HepG2 (cell line): Measurements from ENCODE around the gene EIF4G1. TPM values are rescaled to one million over a fixed set of nuclear protein-coding genes. Genes with fewer than 3 reads are reported as not detected.

Source experiments
- ASH2L ChIP-seq: fragments of 300-600, 200-600 bp; sonication (generic); IDR thresholded peaks from 2 replicates; pipeline ENCODE4 v1.7.0; 2017; ENCODE audit warnings: low read depth, mild to moderate bottlenecking, moderate library complexity, mixed read lengths, low read length; ENCODE audit not compliant: insufficient read length
- CREM ChIP-seq, 2 experiments: sonication (generic) in 1 of 2; formaldehyde crosslinking in 1 of 2; IDR thresholded peaks; 2 replicates each; pipeline versions ENCODE4 v1.4.0 to v1.6.1; 2016 to 2020; ENCODE audit warnings: antibody characterized with exemption in 1 of 2, mild to moderate bottlenecking in 1 of 2, missing genetic modification reagents in 1 of 2
- GABPB1 ChIP-seq: IDR thresholded peaks from 2 replicates; pipeline ENCODE4 v1.6.1; 2016; ENCODE audit warnings: mild to moderate bottlenecking, missing genetic modification reagents, moderate library complexity, missing compliant biosample characterization
- GMEB1 ChIP-seq: sonication (generic); formaldehyde crosslinking; IDR thresholded peaks from 2 replicates; pipeline ENCODE4 v1.5.1; 2020; ENCODE audit warnings: missing genetic modification reagents, mild to moderate bottlenecking, borderline replicate concordance
- GTF2F1 ChIP-seq: fragments of 150-350 bp; IDR thresholded peaks from 2 replicates; pipeline ENCODE4 v1.6.1; 2014; ENCODE audit warnings: low read length
- GZF1 ChIP-seq: sonication (generic); formaldehyde crosslinking; IDR thresholded peaks from 2 replicates; pipeline ENCODE4 v1.5.1; 2020; ENCODE audit warnings: mild to moderate bottlenecking, missing genetic modification reagents
- HINFP ChIP-seq: sonication (generic); formaldehyde crosslinking; IDR thresholded peaks from 2 replicates; pipeline ENCODE4 v1.4.0; 2020; ENCODE audit warnings: low read depth, mild to moderate bottlenecking, missing genetic modification reagents
- KAT7 ChIP-seq: IDR thresholded peaks from 2 replicates; pipeline ENCODE4 v1.6.1; 2018; ENCODE audit warnings: borderline replicate concordance, missing compliant biosample characterization
- MAX ChIP-seq: IDR thresholded peaks from 2 replicates; pipeline ENCODE4 v1.6.1; 2012; ENCODE audit warnings: inconsistent platforms
- NR2F2 ChIP-seq: IDR thresholded peaks from 2 replicates; pipeline ENCODE4 v1.6.1; 2012; ENCODE audit warnings: low read depth, inconsistent platforms, borderline replicate concordance
- POLR2AphosphoS5 ChIP-seq: IDR thresholded peaks from 2 replicates; pipeline ENCODE4 v1.6.1; 2012; ENCODE audit warnings: low read depth, low read length
- RELA ChIP-seq: sonication (generic); formaldehyde crosslinking; IDR thresholded peaks from 2 replicates; pipeline ENCODE4 v1.4.0; 2020; ENCODE audit warnings: missing genetic modification reagents
- REPIN1 ChIP-seq: sonication (generic); formaldehyde crosslinking; IDR thresholded peaks from 2 replicates; pipeline ENCODE4 v1.8.0; 2022; ENCODE audit warnings: missing genetic modification reagents, low read depth, mild to moderate bottlenecking, borderline replicate concordance
- RXRA ChIP-seq: sonication (generic); formaldehyde crosslinking; IDR thresholded peaks from 2 replicates; pipeline ENCODE4 v1.5.1; 2020; ENCODE audit warnings: missing genetic modification reagents
- TEAD2 ChIP-seq: sonication (generic); formaldehyde crosslinking; IDR thresholded peaks from 2 replicates; pipeline ENCODE4 v1.9.0; 2021; ENCODE audit warnings: missing genetic modification reagents
- TGIF2 ChIP-seq: IDR thresholded peaks from 2 replicates; pipeline ENCODE4 v1.6.1; 2016; ENCODE audit warnings: control low read depth, missing compliant biosample characterization
- ZNF234 ChIP-seq: sonication (generic); formaldehyde crosslinking; conservative IDR thresholded peaks from 2 replicates; pipeline ENCODE4 v1.5.1; 2020; ENCODE audit warnings: mild to moderate bottlenecking, missing genetic modification reagents
- ZNF510 ChIP-seq: sonication (generic); formaldehyde crosslinking; IDR thresholded peaks from 2 replicates; pipeline ENCODE4 v1.4.0; 2020; ENCODE audit warnings: low read depth, mild to moderate bottlenecking, missing genetic modification reagents
- ZNF556 ChIP-seq: sonication (generic); formaldehyde crosslinking; IDR thresholded peaks from 2 replicates; pipeline ENCODE4 v1.4.0; 2020; ENCODE audit warnings: mild to moderate bottlenecking, missing genetic modification reagents, borderline replicate concordance
- ZNF574 ChIP-seq: sonication (generic); formaldehyde crosslinking; IDR thresholded peaks from 2 replicates; pipeline ENCODE4 v1.4.0; 2020; ENCODE audit warnings: missing genetic modification reagents
- ZNF607 ChIP-seq: sonication (generic); formaldehyde crosslinking; IDR thresholded peaks from 2 replicates; pipeline ENCODE4 v1.5.1; 2020; ENCODE audit warnings: missing genetic modification reagents, mild to moderate bottlenecking, borderline replicate concordance
- ZNF782 ChIP-seq: sonication (generic); formaldehyde crosslinking; IDR thresholded peaks from 2 replicates; pipeline ENCODE4 v1.4.0; 2020; ENCODE audit warnings: missing genetic modification reagents, mild to moderate bottlenecking, borderline replicate concordance
- ZNF878 ChIP-seq: sonication (generic); formaldehyde crosslinking; IDR thresholded peaks from 2 replicates; pipeline ENCODE4 v1.8.1; 2023; ENCODE audit warnings: mild to moderate bottlenecking, missing genetic modification reagents, moderate library complexity
- polyA plus RNA-seq, 8 experiments: library from polyadenylated mRNA; depleted of rRNA in 3 of 8; stranded (reverse) in 7 of 8; unstranded in 1 of 8; fragments of >200 nt; fragmentation: Illumina TruSeq in 4 of 8; extraction: Trizol in 4 of 8; gene quantifications; 2 replicates each; pipeline versions ENCODE4 v1.2.1 to v1.2.3, GENCODE V29; 2011 to 2016; ENCODE audit warnings: low read depth in 4 of 8, missing spikeins in 1 of 8, mixed read lengths in 1 of 8; ENCODE audit not compliant: insufficient read depth in 1 of 8
- total RNA-seq, 5 experiments: library from RNA; depleted of rRNA; stranded (reverse); fragments of >200 nt; fragmentation: Illumina TruSeq; extraction: Trizol; gene quantifications; 2 replicates each; pipeline ENCODE4 v1.2.3, GENCODE V29; 2016; ENCODE audit warnings: low read depth in 1 of 5

The EIF4G1 gene
- total and polyA plus RNA-seq, 2 of the 13 experiments (the other 11 are each of a cell fraction or from before 2014, with no cell fraction given) = 208 to 213 TPM

GRCh38 chr3:184377882-184378445 lies 63.6 kb downstream of the EIF4G1 start, which contains the start of gene THPO (continued):
- TF ChIP-seq ZNF510 = peak; percentile 72; the same call in 1 of the 2 replicates
- 0 out of 2 replicates have a peak, but pooled peaks have one; percentile 37 for TF ChIP-seq ZNF556 (CRISPR knock-in tag)
- TF ChIP-seq NR2F2 = peak; percentile 56; the same call in 1 of the 2 replicates
- peak; percentile 87 for TF ChIP-seq REPIN1
- no peak for TF ChIP-seq GTF2F1
- TF ChIP-seq GZF1 (CRISPR knock-in tag) = no peak
- 0 out of 2 replicates have a peak, but pooled peaks have one; percentile 41 for TF ChIP-seq ZNF878 (CRISPR knock-in tag)
- TF ChIP-seq CREM (IDR thresholded peaks at IDR 0.05) = peak; percentile 93
- no peak for TF ChIP-seq CREM (CRISPR knock-in tag; IDR thresholded peaks at IDR 0.05)
- TF ChIP-seq ZNF782 (CRISPR knock-in tag) = peak; percentile 90
- TF ChIP-seq TEAD2 (CRISPR knock-in tag) = no peak
- peak; percentile 80 for TF ChIP-seq ZNF574
- TF ChIP-seq RELA (CRISPR knock-in tag) = no peak
- peak; percentile 92 for TF ChIP-seq POLR2AphosphoS5
- TF ChIP-seq RXRA = peak; percentile 91
- no peak for TF ChIP-seq ZNF234 (CRISPR knock-in tag)
- TF ChIP-seq ZNF607 (CRISPR knock-in tag) = 0 out of 2 replicates have a peak, but pooled peaks have one; percentile 62
- TF ChIP-seq GMEB1 (CRISPR knock-in tag) = peak; percentile 37; the same call in 1 of the 2 replicates
- TF ChIP-seq GABPB1 (CRISPR knock-in tag) = peak; percentile 96
- peak; percentile 80; the same call in 1 of the 2 replicates for TF ChIP-seq HINFP (CRISPR knock-in tag)
- TF ChIP-seq ASH2L = peak; percentile 63
- TF ChIP-seq TGIF2 (CRISPR knock-in tag) = peak; percentile 83
- no peak for TF ChIP-seq KAT7 (CRISPR knock-in tag)
- peak; percentile 95 for TF ChIP-seq MAX
